Nephron (organoid): ENCODE results near the gene GPR176.
A peak's percentile ranks its signal among the peaks of the same experiment; 100 is the strongest.

Source experiments
- H3K27ac Mint-ChIP-seq, 3 experiments: 2 replicates each; pipeline ENCODE4 v1.8.0; 2020; ENCODE audit warnings: mixed read lengths in 3 of 3, mild to moderate bottlenecking in 2 of 3, moderate library complexity in 1 of 3
- H3K27me3 Mint-ChIP-seq: 2 replicates; pipeline ENCODE4 v1.8.0; 2021; ENCODE audit warnings: low read depth, mild to moderate bottlenecking, moderate library complexity, mixed read lengths
- H3K36me3 Mint-ChIP-seq: 2 replicates; pipeline ENCODE4 v1.8.0; 2020; ENCODE audit warnings: low read depth, mixed read lengths
- H3K4me1 Mint-ChIP-seq: 2 replicates; pipeline ENCODE4 v1.8.0; 2020; ENCODE audit warnings: mixed read lengths
- H3K4me3 Mint-ChIP-seq, 3 experiments: 2 replicates each; pipeline ENCODE4 v1.8.0; 2020; ENCODE audit warnings: mild to moderate bottlenecking in 3 of 3, mixed read lengths in 3 of 3, moderate library complexity in 2 of 3
- H3K9me3 Mint-ChIP-seq: 2 replicates; pipeline ENCODE4 v1.8.0; 2020; ENCODE audit warnings: mixed read lengths
- CTCF ChIP-seq, 3 experiments: fragments of 200-600 bp; sonication (generic); IDR thresholded peaks; one replicate each; pipeline ENCODE4 v1.5.0; 2021; ENCODE audit warnings: antibody characterized with exemption in 3 of 3; ENCODE audit not compliant: unreplicated experiment in 3 of 3

The GPR176 gene

GRCh38 chr15:39776068-39776467 is 144.0 kb downstream of the GPR176 start:
- no peak overlapping the region for H3K4me3 Mint-ChIP-seq
- H3K4me1 Mint-ChIP-seq: peaks cover 5% of the 10 kb centered on the region
- H3K9me3 Mint-ChIP-seq: peaks cover 3% of the 10 kb centered on the region
- no peak overlapping the region for H3K27ac Mint-ChIP-seq
- H3K36me3 Mint-ChIP-seq: peaks cover 10% of the 10 kb centered on the region
- no peak for TF ChIP-seq CTCF (IDR thresholded peaks at IDR 0.05; ENCODE audit: unreplicated experiment in 3 of 3)
- peaks cover 39% of the 10 kb centered on the region for H3K27me3 Mint-ChIP-seq

DNA sequence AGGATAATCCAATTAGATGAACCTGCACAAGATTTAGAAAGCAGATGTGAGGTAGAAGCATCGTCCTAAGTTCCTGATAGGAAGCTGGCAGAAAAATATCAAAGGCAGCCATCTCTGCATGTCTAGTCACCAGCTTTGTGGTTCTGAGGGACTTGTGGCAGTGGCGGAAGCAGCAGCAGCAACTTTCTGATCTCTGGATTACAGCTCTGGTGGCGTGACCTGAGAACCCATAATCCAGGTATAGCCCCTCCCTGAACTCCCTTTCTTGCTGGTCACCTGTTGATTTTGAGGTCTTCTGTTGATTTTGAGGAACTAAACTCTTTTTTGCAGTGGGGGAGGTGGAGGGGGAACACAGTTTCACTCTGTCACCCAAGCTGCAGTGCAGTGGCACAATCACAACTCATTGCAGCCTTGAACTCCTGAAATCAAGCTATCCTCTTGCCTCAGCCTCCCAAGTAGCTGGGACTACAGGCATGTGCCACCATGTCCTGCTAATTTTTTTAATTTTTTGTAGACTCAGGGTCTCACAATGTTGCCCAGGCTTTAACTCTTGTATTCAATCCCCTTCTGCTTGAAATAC is 145.3 kb downstream of the GPR176 start:
- Mint-ChIP-seq H3K27me3 (peaks cover 39% of the 10 kb centered on the region), H3K4me3 (no peak overlapping the region), H3K27ac (no peak overlapping the region), H3K36me3 (peaks cover 10% of the 10 kb centered on the region), H3K4me1 (peaks cover 7% of the 10 kb centered on the region), H3K9me3 (no peaks in the 10 kb centered on the region)
- TF ChIP-seq CTCF (IDR thresholded peaks at IDR 0.05; ENCODE audit: unreplicated experiment in 3 of 3): no peak

GRCh38 chr15:39770748-39771689 is 149.0 kb downstream of the GPR176 start:
- peaks cover 8% of the 10 kb centered on the region for H3K9me3 Mint-ChIP-seq
- peaks cover 7% of the 10 kb centered on the region for H3K4me1 Mint-ChIP-seq
- peak overlapping the region in 1 of 3 experiments; percentile 15 for H3K4me3 Mint-ChIP-seq
- H3K27ac Mint-ChIP-seq: peak overlapping the region; percentile 14 to 58 (median 55)
- H3K27me3 Mint-ChIP-seq: peaks cover 24% of the 10 kb centered on the region
- TF ChIP-seq CTCF (IDR thresholded peaks at IDR 0.05; ENCODE audit: unreplicated experiment in 3 of 3): no peak
- peaks cover 14% of the 10 kb centered on the region for H3K36me3 Mint-ChIP-seq

GRCh38 chr15:39767921-39768320 is 152.1 kb downstream of the GPR176 start:
- H3K27me3 Mint-ChIP-seq: peaks cover 5% of the 10 kb centered on the region
- no peak overlapping the region for H3K4me3 Mint-ChIP-seq
- TF ChIP-seq CTCF (IDR thresholded peaks at IDR 0.05; ENCODE audit: unreplicated experiment in 3 of 3): no peak
- H3K4me1 Mint-ChIP-seq: peaks cover 7% of the 10 kb centered on the region
- peaks cover 8% of the 10 kb centered on the region for H3K9me3 Mint-ChIP-seq
- peaks cover 4% of the 10 kb centered on the region for H3K36me3 Mint-ChIP-seq
- no peak overlapping the region for H3K27ac Mint-ChIP-seq

- peaks cover 4% of the 10 kb centered on the region for H3K36me3 Mint-ChIP-seq
- H3K4me1 Mint-ChIP-seq: peaks cover 4% of the 10 kb centered on the region
- H3K27me3 Mint-ChIP-seq: no peaks in the 10 kb centered on the region
- H3K4me3 Mint-ChIP-seq: no peak overlapping the region
- peaks cover 6% of the 10 kb centered on the region for H3K9me3 Mint-ChIP-seq
- H3K27ac Mint-ChIP-seq: no peak overlapping the region
- TF ChIP-seq CTCF (IDR thresholded peaks at IDR 0.05; ENCODE audit: unreplicated experiment in 3 of 3): no peak
These were observed 159.1 kb downstream of the GPR176 start for GRCh38 chr15:39761006-39761405.
